ENCODE measurements around the gene SLC25A47.
"Not testable (repeated sequence)": the region's sequence is repeated elsewhere in the genome, so short reads cannot be mapped to it uniquely, and the experiment has no call there.

The SLC25A47 gene

DNA sequence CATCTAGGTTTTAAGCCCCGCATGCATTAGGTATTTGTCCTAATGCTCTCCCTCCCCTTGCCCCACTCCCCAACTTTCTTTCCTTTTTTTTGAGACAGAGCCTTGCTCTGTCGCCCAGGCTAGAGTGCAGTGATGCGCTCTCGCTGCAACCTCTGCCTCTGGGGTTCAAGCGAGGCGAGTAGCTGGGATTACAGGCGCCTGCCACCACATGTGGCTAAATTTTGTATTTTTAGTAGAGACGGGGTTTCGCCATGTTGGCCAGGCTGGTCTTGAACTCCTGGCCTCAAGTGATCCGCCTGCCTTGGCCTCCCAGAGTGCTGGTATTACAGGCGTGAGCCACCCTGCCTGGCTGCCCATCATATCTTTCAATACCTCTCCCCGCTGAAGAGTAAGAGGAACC lies 19.7 kb downstream of the SLC25A47 start:
- DNase-seq (ENCODE audit: low read depth in 3 of 3, low spot score in 1 of 3) = not testable (repeated sequence)

DNA sequence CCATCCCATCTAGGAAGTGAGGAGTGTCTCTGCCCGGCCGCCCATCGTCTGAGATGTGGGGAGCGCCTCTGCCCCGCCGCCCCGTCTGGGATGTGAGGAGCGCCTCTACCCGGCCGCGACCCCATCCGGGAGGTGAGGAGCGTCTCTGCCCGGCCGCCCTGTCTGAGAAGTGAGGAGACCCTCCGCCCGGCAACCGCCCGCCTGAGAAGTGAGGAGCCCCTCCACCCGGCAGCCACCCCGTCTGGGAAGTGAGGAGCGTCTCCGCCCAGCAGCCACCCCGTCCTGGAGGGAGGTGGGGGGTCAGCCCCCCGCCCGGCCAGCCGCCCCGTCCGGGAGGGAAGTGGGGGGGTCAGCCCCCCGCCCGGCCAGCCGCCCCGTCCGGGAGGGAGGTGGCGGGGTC lies 21.5 kb downstream of the SLC25A47 start:
- DNase-seq (ENCODE audit: low read depth in 3 of 3, low spot score in 1 of 3) = not testable (repeated sequence)

DNA sequence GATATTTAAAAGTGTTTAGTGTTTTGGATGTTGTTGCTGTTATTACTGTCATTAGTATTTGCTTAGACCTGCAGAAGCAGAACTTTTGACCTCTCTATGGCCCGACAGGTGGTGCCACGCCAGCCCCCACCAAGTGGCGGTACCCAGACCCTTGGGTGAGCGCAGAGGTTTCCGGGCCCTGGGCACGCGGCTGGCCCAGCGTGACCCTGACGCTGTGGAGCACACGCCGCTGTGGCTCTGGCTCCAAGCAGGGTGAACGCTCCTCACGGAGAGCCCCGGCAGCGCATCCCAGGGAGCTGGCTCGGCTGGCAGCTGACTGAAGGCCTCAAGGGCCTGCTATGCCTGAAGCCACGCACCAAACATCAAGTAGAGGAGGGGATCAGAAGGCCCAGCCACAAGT lies 22.6 kb downstream of the SLC25A47 start:
- no peak for DNase-seq (ENCODE audit: low read depth in 3 of 3, low spot score in 1 of 3)

DNA sequence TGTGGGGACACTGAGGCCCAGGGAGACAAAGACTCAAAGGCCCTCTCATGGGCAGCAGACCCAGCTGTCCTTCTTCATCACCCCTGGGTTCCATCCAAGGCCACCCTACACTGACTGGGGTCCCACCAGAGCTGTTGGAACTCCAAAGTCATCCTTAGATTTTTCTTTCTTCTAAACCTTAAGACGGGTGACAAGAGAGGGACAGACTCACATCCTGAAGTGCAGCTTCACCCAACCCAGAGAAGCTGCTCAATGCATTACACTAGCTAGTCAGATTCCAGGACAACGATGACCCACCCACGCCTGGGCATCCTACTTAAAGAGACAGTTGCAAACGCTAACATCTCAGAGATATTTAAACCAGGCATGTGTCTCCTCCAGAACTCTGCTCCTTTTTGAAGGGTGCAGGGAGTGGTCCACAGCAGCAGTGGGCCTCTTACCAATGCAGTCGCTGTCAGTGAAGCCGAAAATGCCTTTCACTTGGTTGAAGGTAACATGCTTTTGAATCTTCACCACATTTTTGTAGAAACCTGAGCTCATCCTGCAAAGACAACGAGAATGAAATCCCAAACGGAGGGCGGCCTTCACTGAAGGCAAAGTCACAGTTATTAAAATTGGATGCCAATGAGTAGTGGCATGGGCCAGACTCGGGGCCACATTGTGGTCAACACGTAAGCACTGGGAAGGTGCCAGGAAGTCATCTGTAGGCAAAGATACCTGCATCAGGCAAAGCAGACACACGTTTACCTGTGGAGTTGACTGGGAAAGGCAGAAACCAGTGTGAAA lies 23.4 kb downstream of the SLC25A47 start:
- no peak for DNase-seq (ENCODE audit: low read depth in 3 of 3, low spot score in 1 of 3)

DNA sequence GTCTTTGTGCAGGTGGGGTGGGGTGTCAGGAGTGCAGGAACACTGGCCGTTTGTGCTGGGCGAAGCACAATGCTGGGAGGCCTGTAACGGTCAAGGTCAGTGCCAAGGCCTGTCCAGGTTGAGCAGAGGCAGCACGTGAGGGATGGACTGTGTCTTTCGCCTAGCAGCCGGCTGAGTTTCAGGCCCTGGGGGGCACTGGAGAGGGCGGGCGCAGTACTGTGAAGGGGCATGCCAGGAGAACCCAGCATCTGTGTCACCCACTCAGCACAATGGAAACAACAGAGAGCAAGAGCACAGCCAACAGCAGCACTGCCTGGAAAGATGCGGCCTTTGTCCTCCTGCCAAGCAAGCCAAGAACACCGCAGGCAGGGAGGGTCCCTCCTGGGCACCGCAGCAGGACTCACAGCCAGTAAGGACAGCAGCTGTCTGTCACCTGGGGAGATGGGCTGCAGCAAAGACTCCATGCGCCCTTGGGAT lies 25.2 kb downstream of the SLC25A47 start:
- no peak for DNase-seq (ENCODE audit: low read depth in 3 of 3, low spot score in 1 of 3)

DNA sequence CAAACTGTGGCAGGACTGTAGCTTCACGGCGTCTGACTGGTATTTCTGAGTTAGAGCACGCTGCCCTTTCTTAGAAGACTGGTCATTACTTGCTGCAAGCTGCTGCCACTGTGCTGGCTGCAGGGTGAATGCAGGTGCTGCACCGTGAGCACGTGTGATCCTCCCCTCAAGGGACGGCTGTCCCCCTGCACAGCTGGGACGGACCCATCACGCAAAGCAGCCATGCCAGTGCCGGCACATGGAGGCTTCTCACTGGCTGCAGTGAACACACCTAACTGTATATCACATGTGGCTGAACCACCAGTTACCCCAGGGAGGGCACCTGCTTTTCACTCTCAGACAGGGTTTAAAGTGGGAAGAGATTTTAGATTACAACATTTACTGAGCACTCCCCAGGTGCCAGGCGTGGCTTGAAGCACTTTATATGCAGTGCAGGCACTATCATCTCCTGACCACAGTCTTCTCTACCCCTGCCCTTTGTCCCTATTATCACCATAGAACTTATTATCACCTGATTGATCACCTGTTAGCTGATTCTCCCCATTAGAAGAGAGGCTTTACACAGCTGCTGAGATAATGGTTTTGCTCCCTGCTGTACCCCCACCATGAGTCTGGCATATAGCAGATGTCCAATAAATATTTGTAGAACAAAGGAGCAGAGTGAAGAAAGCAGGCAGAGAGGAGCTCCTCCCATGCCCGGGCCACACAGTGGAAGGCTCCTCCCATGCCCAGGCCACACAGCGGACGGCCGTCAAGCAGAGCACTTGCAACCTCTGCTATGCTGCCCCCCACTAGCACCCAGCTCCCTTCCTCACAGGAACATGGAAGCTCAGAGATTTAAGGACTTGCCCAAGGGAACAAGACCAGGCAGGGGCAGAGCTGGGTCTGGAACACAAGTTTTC lies 25.9 kb downstream of the SLC25A47 start:
- DNase-seq (ENCODE audit: low read depth in 3 of 3, low spot score in 1 of 3) = no peak

DNA sequence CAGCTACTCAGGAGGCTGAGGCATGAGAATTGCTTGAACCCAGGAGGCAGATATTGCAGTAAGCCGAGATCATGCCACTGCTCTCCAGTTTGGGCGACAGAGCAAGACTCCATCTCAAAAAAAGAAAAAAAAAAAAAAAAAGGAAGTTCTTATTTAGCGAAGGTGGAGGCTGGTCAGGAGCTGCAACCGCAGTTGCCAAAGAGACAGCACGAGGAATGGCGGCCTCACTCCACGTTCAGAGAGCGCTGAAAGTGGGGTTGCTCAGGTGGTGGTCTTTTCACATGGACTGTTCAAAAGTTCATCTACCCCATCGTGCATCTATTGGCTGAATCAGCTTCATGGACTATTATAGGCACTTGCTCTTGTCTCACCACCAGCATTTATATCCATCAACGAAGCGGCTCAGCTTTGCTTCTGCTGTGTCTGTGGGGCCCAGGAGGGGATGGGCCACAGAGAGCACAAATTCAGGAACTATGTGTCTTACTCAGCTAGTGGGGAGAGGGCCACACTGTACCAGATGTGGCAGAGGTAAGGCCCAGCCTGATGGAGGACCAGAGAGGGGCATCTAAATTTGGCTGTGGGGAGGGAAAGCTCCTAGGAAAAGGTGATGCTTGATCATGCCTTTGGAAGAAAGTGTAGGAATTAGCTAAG lies 27.3 kb downstream of the SLC25A47 start:
- DNase-seq (ENCODE audit: low read depth in 3 of 3, low spot score in 1 of 3) = no peak

DNA sequence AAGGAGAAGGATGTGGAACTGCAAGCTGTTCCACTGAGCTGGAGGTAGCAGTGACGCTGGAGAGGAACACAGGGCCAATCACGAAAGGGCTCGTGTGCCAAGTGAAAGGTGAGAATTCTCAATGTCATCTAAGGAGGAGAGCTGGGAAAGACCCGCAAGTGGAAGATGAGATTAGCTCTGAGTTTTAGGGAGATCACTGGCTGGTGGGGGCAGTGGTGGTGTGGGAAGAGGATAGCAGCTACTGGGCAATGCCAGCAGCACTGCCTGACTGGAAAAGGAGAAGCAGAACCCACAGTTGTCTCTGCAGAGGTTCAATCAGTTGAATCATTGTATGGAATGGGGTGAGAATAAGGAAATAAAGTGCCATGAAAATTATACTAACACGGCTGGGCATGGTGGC lies 27.8 kb downstream of the SLC25A47 start:
- DNase-seq (ENCODE audit: low read depth in 3 of 3, low spot score in 1 of 3) = no peak

DNA sequence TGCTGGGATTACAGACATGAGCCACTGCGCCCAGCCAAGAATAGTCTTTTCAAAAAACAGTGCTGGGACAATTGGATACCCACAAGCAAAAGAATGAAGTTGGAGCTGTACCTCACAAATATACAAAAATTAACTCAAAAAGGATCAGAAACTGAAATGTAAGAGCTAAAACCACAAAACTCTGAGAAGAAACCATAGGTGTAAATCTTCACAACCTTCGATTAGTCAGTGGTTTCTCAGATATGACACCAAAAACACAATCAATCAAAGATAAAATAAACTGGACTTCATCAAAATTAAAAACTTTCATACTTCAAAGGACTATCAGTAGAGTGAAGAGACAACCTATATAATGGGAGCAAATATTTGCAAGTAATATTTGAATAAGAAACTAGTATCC lies 35.3 kb downstream of the SLC25A47 start:
- no peak for DNase-seq (ENCODE audit: low read depth in 3 of 3, low spot score in 1 of 3)

DNA sequence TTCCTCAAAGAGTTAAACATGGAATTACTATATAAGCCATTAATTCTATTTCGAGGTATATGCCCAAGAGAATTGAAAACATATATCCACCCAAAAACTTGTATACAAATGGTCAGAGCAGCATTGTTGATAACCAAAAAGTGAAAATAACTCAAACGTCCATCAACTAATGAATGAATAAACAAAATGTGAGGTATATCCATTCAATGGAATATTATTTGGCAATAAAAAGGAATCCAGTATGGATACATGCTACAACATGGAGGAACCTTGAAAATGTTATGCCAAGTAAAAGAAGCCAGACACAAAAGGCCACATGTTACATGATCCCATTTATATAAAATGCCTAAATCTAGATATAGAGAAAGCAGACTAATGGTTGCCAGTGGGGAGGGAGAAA lies 36.0 kb downstream of the SLC25A47 start:
- no peak for DNase-seq (ENCODE audit: low read depth in 3 of 3, low spot score in 1 of 3)

DNA sequence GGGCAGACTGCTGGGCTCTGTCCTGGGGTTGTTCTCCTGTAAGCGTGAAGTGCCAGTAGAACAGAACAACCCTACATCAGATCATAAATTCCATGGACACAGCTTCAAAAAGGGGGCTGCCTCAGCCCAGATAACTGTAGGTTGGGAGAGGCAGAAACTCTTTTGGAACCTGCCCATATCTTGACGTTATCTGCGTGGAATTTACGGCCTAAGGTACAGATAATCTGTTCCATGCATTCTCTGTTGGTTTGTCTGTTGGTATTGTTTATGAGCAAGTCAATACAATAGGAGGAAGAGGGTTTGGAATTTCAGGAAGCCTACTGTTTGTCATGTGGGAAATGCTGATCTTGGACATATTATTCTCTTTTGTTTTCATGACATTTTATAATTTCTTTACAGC lies 36.7 kb downstream of the SLC25A47 start:
- no peak for DNase-seq (ENCODE audit: low read depth in 3 of 3, low spot score in 1 of 3)

DNA sequence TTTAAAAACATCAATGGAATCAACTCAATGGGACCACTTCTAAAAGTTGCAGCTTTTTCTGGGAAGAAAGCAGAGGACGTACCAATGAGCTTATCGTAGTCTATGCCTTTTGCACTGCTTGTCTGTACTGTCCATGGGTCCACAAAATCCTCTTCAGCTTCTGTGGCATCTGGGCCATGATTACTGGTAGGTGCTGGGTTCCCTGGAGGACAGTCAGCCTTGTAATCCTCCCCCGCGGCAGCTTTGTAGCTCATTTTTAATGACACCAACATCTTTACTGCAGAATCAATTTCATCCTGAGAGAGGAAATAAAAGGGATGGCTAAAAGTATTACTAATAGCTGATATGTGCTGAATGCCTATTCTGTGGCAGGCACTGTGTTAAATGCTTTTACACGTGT lies 38.5 kb downstream of the SLC25A47 start:
- DNase-seq (ENCODE audit: low read depth in 3 of 3, low spot score in 1 of 3) = no peak

DNA sequence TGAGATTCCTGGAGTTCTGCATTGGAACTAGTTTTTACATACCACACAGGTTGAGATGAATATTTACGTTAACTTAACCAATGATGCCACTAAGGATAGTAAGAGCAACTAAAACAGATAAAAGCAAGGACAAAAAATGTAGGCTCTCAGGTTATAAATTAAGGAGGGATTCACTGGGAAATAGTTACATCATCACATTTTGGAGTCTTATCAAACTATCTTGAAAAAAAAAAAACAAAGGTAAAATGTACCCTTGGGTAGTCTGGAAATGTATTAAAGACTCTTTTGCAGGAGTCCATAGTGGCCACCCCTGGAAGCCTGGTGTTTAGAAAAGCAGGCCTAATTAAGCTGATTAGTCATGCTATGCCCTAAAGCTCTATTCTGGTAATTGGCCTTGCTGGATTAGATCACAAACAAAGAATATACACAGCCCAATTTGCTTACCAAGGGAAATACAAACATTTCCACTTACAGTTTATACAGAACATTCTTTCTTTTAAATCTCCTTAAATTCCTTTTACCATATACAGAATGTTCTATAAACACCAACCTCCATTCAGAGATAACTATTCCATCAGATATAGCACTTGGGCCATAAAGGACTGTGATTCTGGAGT lies 39.3 kb downstream of the SLC25A47 start:
- DNase-seq (ENCODE audit: low read depth in 3 of 3, low spot score in 1 of 3) = no peak

DNA sequence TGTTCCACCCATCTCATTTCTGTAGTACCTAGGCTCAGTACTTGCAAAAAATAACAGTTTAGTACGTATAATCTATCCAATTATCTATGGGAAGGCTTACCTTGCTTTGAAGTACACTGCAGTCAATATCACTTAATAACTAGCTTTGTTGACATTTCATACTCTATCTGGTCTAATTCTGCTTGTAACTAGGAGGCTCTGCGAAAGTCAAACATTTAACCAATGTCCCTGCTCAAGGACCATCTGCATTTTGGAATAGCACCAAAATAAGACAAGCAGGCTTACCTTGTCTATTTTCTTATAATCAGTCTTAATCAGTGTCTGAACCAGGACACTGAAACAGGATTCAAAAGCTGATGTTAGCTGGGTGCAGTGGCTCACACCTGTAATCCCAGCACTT lies 39.9 kb downstream of the SLC25A47 start:
- no peak for DNase-seq (ENCODE audit: low read depth in 3 of 3, low spot score in 1 of 3)

DNA sequence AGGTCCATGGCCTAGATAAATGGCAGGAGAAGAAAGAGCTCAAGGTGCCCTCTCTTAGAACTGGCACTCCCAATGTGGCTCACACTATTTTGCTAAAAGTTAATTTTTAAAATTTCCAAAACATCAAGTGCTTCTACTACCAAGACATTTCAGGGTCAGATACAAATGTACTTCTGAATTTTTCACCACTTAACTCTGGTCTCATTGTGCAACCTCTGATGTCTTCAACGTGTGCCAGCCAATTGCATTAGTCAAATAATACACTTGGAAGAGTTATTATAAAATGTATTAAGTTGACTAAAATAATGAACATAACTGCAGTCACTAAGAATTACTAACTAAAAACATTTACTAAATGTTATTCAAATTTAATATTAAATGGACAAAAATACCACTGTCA lies 41.3 kb downstream of the SLC25A47 start:
- DNase-seq (ENCODE audit: low read depth in 3 of 3, low spot score in 1 of 3) = no peak

DNA sequence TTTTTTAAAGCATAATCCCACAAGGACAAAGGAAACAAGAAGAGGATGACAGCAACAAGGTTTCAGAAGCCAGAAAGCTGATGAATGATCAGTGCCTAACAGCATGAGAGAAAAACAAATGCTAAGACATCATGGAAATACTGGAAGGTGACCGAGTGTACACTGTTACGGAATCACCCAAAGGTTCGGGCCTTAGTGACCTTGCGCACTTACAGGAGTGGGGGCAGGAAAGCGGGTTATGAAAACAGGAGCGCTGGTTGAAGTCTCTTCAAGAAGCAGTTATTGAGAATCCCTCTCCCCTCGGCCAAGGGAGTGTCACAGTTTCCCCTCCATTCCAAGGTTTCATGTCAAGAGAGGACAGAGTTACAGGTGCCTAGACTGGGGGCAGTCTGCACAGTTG lies 42.6 kb downstream of the SLC25A47 start:
- no peak for DNase-seq (ENCODE audit: low read depth in 3 of 3, low spot score in 1 of 3)

DNA sequence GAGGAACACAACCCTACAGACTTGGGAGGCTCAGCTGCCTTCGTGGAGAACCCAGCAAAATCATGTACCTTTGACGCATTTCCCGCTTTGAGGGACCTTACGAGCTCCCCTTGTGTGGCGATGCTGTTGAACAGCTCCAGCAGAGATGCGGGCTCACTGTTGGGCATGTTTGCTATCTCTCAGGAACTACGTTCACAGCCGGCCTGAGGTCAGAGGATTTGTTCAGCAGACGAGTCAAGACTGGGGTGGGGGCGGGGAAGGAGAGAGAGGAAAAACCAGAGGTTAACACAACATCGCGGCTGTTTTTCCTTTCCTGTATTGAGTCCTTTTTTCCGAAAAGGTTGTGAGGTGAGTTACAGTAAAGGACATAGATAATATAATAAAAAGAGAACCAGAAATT lies 45.9 kb downstream of the SLC25A47 start:
- no peak for DNase-seq (ENCODE audit: low read depth in 3 of 3, low spot score in 1 of 3)

DNA sequence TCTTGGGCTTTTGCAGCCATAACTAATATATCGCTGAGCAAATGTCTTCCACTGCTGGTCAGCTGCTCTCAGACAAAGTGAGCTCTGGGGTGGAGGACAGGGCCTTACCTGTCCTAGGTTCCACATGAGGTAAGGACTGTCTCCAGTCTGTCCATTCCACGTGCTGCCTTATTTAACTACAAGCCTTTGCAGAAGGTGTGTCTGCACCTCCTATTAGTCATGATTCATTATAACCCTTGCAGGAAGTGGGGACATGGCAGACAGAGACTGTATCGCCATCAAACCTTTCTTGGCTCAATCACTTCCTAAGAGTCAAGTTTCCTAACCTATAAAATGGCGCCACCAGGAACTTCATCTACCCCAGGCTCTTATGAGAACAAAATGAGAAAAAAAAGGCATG lies 46.9 kb downstream of the SLC25A47 start:
- no peak for DNase-seq (ENCODE audit: low read depth in 3 of 3, low spot score in 1 of 3)

DNA sequence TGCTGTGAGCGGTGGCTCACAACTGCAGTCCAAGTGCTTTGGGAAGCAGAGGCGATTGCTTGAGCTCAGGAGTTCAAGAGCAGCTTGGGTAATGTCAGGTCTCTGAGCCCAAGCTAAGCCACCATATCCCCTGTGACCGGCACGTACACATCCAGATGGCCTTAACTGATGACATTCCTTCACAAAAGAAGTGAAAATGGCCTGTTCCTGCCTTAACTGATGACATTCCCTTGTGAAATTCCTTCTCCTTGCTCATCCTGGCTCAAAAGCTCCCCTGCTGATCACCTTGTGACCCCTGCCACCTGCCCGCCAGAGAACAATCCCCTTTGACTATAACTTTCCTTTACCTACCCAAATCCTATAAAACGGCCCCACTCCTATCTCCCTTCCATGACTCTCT lies 48.6 kb downstream of the SLC25A47 start:
- DNase-seq (ENCODE audit: low read depth in 3 of 3, low spot score in 1 of 3) = no peak

DNA sequence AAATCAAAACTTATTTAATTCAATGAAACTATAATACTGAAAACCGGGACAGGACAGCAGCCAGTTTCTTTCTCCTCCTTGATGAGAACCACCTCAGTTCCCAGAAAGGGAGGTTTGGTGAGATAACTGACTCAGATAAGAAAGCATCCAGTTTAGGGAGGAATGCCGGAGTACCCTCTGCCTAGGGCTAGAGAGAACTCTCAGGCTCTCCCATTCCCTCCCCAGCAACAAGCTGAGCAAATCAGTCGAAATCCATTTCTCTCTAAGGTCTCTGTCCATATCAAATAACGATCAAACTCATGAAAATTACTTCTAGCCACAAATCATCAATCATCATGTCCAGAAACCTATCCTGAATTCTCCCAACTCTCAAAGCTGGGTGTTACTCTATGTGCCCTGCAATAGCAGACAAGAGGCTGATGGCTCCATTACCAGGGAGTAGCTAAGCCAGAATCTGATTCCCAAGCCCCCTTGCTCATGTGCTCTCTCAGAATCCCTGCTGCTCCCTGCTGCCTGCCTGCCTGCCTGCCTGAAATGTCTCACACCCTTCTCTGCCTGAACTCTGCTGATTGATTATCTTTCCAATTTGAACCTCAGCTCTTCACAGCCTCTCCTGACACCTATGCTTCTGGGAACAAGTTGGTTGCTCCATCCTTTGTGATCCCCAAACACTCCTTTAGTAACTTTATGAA lies 49.4 kb downstream of the SLC25A47 start:
- DNase-seq (ENCODE audit: low read depth in 3 of 3, low spot score in 1 of 3) = no peak

DNA sequence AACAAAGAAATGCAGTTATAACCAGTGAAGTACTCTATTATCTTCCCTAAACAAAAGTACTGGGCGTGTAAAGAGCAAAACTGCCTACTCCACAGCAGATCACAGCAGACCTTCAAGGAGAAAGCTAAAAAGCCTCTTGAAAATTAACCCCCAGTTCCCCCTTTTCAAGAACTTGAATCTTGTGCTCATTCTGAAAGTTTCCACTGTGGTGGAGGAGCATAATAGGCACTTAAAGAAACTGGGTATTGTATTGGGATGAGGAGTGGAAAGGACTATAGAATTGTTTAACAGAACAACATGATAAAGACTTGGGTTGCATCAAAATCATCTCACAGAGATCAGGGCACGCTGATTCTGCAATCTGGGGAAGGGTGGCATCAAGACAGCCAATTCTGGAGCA lies 51.1 kb downstream of the SLC25A47 start:
- no peak for DNase-seq (ENCODE audit: low read depth in 3 of 3, low spot score in 1 of 3)
